Neuron (in vitro differentiated cells): ENCODE data around the gene OTOGL.

ENCODE experiments used
- H2AFZ ChIP-seq: one replicate; pipeline ENCODE4 v1.6.1; 2013; ENCODE audit warnings: low read depth, mild to moderate bottlenecking, inconsistent platforms, low read length, moderate library complexity
- H3K27me3 ChIP-seq: one replicate; pipeline ENCODE4 v1.6.1; 2013; ENCODE audit warnings: low read length; ENCODE audit not compliant: insufficient read depth
- H3K36me3 ChIP-seq: one replicate; pipeline ENCODE4 v1.6.1; 2013; ENCODE audit warnings: low read length; ENCODE audit not compliant: insufficient read depth
- H3K4me1 ChIP-seq: one replicate; pipeline ENCODE4 v1.6.1; 2013; ENCODE audit warnings: low read length; ENCODE audit not compliant: insufficient read depth
- H3K4me3 ChIP-seq: 2 replicates; pipeline ENCODE4 v1.5.1; 2013; ENCODE audit warnings: mild to moderate bottlenecking, low read length, moderate library complexity
- H3K9me3 ChIP-seq: one replicate; pipeline ENCODE4 v1.6.1; 2013; ENCODE audit warnings: low read length

OTOGL gene

GRCh38 chr12:80332827-80333226 is 233.5 kb downstream of the OTOGL start:
- H3K4me1 ChIP-seq: no peaks in the 10 kb centered on the region
- no peak overlapping the region for H3K4me3 ChIP-seq
- H3K36me3 ChIP-seq: no peaks in the 10 kb centered on the region
- no peaks in the 10 kb centered on the region for H3K9me3 ChIP-seq
- no peak overlapping the region for H2AFZ ChIP-seq
- H3K27me3 ChIP-seq: no peaks in the 10 kb centered on the region

DNA sequence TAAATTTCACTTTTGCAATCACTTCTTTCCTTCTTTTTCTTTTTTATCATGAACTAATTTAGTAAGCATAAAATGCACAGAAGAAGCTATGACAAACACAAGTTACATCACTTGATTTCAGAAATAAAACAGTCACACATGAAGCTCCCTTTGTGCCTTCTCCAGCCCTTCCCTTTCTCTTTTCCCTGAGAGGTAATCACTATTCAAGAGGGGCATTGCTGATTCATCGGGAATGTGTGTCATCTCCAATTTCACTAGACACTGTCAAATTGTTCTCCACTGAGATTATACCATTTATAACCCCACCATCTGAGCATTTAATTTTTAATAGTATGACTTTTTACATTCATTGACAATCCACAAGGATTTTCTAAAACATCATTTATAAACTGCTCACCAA is 253.1 kb downstream of the OTOGL start:
- Histone ChIP-seq H3K36me3 (no peaks in the 10 kb centered on the region), H2AFZ (no peak overlapping the region), H3K4me3 (no peak overlapping the region), H3K4me1 (peaks cover 5% of the 10 kb centered on the region), H3K9me3 (no peaks in the 10 kb centered on the region), H3K27me3 (no peaks in the 10 kb centered on the region)

DNA sequence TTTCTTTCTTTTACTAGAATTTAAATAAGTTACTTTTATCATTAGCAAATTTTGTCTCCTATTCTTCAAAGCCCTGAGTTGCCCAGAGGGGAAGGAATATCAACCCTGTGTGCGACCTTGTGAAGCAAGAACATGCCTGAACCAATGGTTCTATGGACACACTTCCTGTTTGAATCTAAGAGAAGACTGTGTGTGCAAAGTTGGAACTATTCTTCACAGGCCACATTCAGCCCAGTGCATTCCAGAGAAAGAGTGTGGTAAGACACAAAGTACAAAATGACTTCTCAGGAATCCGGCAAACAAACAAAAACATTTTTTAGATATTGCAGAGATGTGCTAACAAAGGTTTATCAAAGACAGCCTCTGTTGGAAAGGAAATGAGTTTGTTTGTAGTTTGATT is 253.9 kb downstream of the OTOGL start:
- H3K36me3 ChIP-seq: no peaks in the 10 kb centered on the region
- peaks cover 5% of the 10 kb centered on the region for H3K4me1 ChIP-seq
- H3K4me3 ChIP-seq: no peak overlapping the region
- no peaks in the 10 kb centered on the region for H3K27me3 ChIP-seq
- no peaks in the 10 kb centered on the region for H3K9me3 ChIP-seq
- no peak overlapping the region for H2AFZ ChIP-seq

- peaks cover 5% of the 10 kb centered on the region for H3K4me1 ChIP-seq
- H3K36me3 ChIP-seq: no peaks in the 10 kb centered on the region
- H3K4me3 ChIP-seq: no peak overlapping the region
- no peaks in the 10 kb centered on the region for H3K27me3 ChIP-seq
- no peak overlapping the region for H2AFZ ChIP-seq
- H3K9me3 ChIP-seq: no peaks in the 10 kb centered on the region
Measured at GRCh38 chr12:80356097-80356496, 256.8 kb downstream of the OTOGL start.

- Histone ChIP-seq H2AFZ (no peak overlapping the region), H3K36me3 (no peaks in the 10 kb centered on the region), H3K4me3 (no peak overlapping the region), H3K4me1 (peaks cover 3% of the 10 kb centered on the region), H3K9me3 (no peaks in the 10 kb centered on the region), H3K27me3 (no peaks in the 10 kb centered on the region)
Measured at GRCh38 chr12:80359703-80360102, 260.4 kb downstream of the OTOGL start.

- H3K9me3 ChIP-seq: no peaks in the 10 kb centered on the region
- H3K27me3 ChIP-seq: no peaks in the 10 kb centered on the region
- no peaks in the 10 kb centered on the region for H3K36me3 ChIP-seq
- H2AFZ ChIP-seq: no peak overlapping the region
- no peak overlapping the region for H3K4me3 ChIP-seq
- no peaks in the 10 kb centered on the region for H3K4me1 ChIP-seq
Measured at GRCh38 chr12:80364056-80364455, 264.7 kb downstream of the OTOGL start.

- no peak overlapping the region for H3K4me3 ChIP-seq
Measured at GRCh38 chr12:80373666-80374065, 274.3 kb downstream of the OTOGL start.

GRCh38 chr12:80374615-80375014 is 275.3 kb downstream of the OTOGL start:
- Histone ChIP-seq H3K9me3 (no peaks in the 10 kb centered on the region), H3K27me3 (no peaks in the 10 kb centered on the region), H3K36me3 (no peaks in the 10 kb centered on the region), H3K4me1 (no peaks in the 10 kb centered on the region), H2AFZ (no peak overlapping the region), H3K4me3 (no peak overlapping the region)

More at GRCh38 chr12:80373666-80374065, 274.3 kb downstream of the OTOGL start:
- Histone ChIP-seq H3K4me1 (no peaks in the 10 kb centered on the region), H3K27me3 (no peaks in the 10 kb centered on the region), H3K36me3 (no peaks in the 10 kb centered on the region), H2AFZ (no peak overlapping the region), H3K9me3 (no peaks in the 10 kb centered on the region)

- no peak overlapping the region for H2AFZ ChIP-seq
Measured at GRCh38 chr12:80377140-80377794, 277.9 kb downstream of the OTOGL start.

GRCh38 chr12:80381121-80381520 is 281.8 kb downstream of the OTOGL start:
- Histone ChIP-seq H3K27me3 (no peaks in the 10 kb centered on the region), H3K4me1 (no peaks in the 10 kb centered on the region)

More at GRCh38 chr12:80377140-80377794, 277.9 kb downstream of the OTOGL start:
- Histone ChIP-seq H3K4me3 (no peak overlapping the region), H3K9me3 (no peaks in the 10 kb centered on the region), H3K4me1 (no peaks in the 10 kb centered on the region), H3K27me3 (no peaks in the 10 kb centered on the region), H3K36me3 (no peaks in the 10 kb centered on the region)

GRCh38 chr12:80382254-80382653 is 282.9 kb downstream of the OTOGL start:
- Histone ChIP-seq H3K27me3 (no peaks in the 10 kb centered on the region), H3K4me1 (no peaks in the 10 kb centered on the region), H3K36me3 (no peaks in the 10 kb centered on the region), H3K4me3 (no peak overlapping the region), H2AFZ (no peak overlapping the region), H3K9me3 (no peaks in the 10 kb centered on the region)

More at GRCh38 chr12:80381121-80381520, 281.8 kb downstream of the OTOGL start:
- H3K36me3 ChIP-seq: no peaks in the 10 kb centered on the region
- H3K9me3 ChIP-seq: no peaks in the 10 kb centered on the region
- H3K4me3 ChIP-seq: no peak overlapping the region
- no peak overlapping the region for H2AFZ ChIP-seq

DNA sequence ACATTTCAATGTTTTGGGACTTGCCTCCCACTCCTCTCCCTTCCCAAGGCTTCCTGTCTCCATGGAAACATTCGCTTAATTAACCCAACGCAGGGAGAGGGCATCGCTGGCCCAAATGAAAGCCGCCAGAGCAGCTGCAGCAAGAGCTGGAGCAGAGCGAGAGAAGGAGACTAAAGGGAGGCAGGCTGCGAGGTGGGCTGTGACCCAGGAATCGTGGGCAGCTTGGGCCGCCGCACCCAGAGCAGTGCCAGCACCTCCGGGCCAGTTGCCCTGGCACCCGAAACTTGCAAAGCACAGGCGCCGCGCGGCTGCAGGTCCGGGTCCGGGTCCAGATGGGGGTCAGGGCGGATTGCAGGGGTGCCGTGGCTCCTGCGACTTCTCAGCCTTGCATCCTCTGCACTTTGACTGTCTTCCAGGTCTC is 301.2 kb downstream of the OTOGL start:
- Histone ChIP-seq H3K9me3 (no peaks in the 10 kb centered on the region), H2AFZ (no peak overlapping the region), H3K4me3 (no peak overlapping the region), H3K4me1 (no peaks in the 10 kb centered on the region), H3K27me3 (no peaks in the 10 kb centered on the region), H3K36me3 (no peaks in the 10 kb centered on the region)

DNA sequence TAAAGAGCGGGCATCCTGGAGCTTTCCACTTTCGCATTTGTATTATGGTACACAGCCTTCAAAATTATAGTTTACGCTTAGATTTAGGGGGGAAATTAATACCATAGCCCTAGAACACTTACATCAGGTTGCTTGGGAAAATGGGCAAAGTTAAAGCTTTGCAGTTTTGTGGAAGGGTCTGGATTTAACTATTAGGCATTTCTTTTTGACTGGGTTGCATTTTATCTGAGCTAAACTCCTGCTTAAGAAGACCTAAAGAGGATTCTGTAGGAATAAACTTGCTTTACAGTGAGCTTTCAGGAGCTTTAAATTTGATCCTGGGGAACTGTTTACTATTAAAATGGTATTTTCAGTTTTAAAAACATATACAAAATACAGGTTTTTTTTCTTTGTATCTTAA is 301.9 kb downstream of the OTOGL start:
- H3K4me3 ChIP-seq: no peak overlapping the region
- no peaks in the 10 kb centered on the region for H3K36me3 ChIP-seq
- H3K4me1 ChIP-seq: no peaks in the 10 kb centered on the region

DNA sequence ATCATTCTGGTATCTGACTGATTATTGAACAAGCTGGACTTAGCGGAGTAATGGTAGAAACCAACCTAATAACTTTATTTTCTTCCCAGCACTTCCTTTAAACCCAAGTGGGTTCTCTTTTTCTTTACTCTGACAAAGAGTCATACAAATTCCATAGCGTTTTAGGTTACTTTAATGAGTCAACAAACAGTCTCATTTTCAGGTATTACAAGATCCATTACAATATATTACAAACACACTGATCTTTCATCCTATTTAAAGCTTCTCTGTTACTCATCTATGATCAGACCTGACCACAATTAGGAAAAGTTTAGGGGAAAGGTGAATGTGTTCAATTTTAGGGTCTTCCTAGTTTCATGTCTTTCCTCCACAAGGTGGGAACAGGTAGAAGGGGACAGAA is 305.3 kb downstream of the OTOGL start:
- Histone ChIP-seq H3K36me3 (no peaks in the 10 kb centered on the region), H3K4me3 (no peak overlapping the region), H3K9me3 (no peaks in the 10 kb centered on the region), H3K4me1 (no peaks in the 10 kb centered on the region), H2AFZ (no peak overlapping the region), H3K27me3 (no peaks in the 10 kb centered on the region)

More for the DNA sequence above, 301.9 kb downstream of the OTOGL start:
- H3K27me3 ChIP-seq: no peaks in the 10 kb centered on the region
- no peak overlapping the region for H2AFZ ChIP-seq
- no peaks in the 10 kb centered on the region for H3K9me3 ChIP-seq
